HG02840 (cell line): ENCODE results near the gene NUDT8.
"Not testable (repeated sequence)": the region's sequence is repeated elsewhere in the genome, so short reads cannot be mapped to it uniquely, and the experiment has no call there.

Source experiments
- ATAC-seq: cut with Tn5 transposase; IDR thresholded peaks from one replicate; pipeline ENCODE4 v1.9.1; 2021; ENCODE audit warnings: mild to moderate bottlenecking, moderate library complexity, moderate number of reproducible peaks; ENCODE audit not compliant: unreplicated experiment, low FRiP score

Gene NUDT8

DNA sequence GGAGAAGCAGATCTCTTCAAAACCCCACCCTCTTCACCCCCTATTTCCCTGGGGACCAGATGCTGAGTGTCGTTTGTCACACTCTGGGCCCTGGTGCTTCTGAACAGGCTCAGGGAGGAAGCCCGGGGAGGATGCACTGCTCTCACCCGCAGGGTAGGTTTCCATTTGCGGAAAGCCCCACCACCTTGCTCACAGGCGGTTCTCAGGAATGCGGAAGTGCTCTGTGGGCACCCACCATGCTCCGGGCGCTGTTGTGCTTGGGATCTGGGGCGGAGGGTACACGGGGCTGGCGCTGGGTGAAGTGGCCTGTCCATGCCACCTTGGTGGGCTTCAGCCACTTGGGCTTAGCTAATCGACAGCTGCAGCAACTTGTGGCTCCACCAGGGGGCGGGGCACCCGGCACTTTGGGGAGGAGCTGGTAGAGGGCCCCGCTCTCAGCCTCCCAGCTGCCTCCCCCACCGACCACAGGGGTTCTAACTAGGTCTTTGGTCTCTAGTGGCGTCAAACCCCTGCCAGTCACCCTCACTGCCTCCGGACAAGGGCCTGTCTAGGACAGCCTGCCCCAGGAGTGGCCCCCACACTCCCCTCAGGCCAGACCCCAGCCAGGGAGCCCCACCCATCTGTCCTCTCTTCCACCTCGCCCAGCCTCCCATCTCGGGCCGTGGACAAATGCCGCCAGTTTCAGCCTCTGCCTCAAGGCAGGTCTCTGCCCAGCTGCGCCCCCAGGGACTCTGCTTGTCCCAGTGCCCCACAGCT lies 15.6 kb downstream of the NUDT8 start:
- peak; percentile 62 for ATAC-seq

DNA sequence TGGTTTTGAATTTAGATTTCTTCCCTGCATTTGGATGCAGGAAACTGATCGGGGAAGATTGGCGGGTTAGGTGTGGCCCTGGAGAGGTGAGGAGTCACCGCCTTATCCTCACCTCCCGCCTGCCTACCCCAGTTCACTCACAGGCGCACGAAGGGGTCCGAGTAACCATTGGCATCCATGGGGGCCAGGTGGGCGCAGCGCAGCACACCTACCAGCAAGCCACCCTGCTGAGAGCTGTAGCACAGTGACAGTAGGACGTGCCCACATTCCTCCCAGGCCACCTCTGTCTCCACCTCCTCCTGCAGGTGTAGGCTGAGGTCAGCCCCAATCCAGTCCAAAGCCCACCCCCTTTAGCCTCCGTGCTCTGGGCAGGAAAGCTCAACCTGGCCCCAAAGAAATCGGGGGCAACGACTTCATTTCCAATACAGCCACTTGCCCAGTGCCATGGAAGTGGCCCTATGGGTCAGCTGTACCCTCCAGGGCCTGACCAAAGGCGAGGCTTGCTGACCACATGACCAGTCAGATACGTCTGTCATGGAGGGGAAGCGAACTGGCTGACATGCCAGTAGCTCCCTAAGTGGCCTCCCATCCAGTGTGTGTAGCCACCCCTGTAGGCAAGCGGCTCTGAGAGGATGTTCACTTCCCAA lies 16.3 kb downstream of the NUDT8 start:
- ATAC-seq = no peak

DNA sequence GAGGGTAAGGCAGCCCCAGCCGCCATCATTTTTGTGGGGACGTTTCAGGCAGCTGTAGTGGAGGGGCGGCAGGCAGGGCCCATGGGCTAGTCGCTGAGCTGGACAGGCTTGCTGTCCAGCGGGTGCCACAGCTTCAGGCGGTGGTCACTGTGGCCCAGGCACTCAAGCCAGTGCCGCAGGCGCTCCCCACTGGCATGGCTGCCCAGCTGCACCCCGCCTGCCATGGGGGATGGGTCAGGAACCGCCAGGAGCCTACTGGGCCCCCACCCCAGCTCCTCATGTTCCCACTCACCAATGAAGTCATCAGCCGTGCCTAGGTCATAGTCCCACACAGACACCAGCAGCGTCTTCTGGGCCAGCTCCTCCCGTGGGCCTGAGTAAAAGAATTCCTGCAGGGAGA lies 17.0 kb downstream of the NUDT8 start:
- ATAC-seq = no peak

DNA sequence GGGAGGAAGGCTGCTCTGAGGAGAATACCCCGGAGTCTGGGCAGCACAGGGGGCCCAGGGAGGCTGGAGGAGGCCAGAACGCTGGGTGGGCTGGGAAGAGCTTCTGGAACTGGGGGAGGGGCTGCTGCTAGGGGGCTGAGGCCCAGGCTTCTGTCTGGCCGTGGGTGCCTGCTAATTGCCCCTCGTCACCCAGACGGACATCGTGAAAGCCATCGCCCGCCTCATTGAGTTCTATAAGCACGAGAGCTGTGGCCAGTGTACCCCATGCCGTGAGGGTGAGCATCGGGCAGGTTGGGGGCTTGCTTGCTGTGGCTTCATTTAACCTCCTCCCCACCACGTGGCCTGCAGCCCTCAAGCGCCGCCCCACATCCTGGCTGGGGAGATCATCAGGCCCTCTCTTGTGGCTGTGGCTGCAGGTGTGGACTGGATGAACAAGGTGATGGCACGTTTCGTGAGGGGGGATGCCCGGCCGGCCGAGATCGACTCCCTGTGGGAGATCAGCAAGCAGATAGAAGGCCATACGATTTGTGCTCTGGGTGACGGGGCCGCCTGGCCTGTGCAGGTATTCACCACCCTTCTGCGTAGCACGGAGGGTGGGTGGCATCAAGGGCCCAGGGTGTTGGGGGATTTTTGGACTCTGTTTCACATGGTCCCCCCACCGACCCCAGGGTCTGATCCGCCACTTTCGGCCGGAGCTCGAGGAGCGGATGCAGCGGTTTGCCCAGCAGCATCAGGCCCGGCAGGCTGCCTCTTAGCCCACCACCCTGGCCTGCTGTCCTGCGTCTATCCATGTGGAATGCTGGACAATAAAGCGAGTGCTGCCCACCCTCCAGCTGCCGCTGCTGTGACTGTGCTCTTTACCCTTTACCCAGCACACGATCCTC lies 17.8 kb downstream of the NUDT8 start:
- no peak for ATAC-seq

DNA sequence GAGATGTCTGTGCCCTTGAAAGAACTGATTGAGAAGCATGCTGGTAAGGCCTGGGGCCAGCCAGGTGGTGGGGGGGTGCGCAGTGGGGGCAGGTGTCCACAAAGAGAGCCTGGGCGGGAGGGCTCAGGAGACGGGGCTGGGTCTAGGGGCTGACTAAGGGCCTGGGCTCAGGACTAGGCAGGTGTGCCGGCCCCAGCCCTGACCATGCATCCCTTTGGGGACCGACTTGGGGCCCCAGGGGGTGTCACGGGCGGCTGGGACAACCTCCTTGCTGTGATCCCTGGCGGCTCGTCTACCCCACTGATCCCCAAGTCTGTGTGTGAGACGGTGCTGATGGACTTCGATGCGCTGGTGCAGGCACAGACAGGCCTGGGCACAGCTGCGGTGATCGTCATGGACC lies 18.6 kb downstream of the NUDT8 start:
- no peak for ATAC-seq

DNA sequence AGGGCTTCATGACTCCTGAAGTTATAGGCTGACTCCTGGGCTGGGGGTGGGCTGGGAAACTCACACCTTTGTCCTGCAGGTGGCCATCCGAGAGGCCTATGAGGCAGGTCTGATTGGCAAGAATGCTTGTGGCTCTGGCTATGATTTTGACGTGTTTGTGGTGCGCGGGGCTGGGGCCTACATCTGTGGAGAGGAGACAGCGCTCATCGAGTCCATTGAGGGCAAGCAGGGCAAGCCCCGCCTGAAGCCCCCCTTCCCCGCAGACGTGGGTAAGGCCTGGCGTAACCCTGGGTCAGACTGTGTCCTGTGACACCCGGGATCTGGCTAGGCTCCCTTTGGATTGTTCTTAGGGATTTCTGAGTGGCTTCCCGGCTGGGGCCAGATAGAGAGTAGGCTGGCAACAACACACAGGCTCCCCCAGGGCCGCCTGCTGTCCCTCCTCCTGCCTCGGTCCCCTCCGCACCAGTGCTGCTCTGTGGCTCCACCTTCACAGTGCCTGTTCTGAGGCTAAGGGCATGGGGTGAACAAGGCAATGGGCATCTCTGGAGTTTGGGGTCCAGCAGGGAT lies 19.4 kb downstream of the NUDT8 start:
- ATAC-seq = no peak

DNA sequence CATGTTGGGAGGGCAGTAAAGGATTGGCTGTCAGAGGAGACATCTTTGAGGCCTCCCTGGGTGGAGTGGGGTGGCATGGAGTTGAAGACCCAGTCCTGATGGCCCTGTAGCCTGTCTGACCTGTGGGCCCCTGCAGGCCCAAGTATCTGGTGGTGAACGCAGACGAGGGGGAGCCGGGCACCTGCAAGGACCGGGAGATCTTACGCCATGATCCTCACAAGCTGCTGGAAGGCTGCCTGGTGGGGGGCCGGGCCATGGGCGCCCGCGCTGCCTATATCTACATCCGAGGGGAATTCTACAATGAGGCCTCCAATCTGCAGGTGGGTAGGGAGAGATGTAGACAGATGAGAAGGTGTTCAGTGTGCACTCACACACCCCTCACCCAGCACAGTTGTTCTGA lies 20.4 kb downstream of the NUDT8 start:
- ATAC-seq = no peak

DNA sequence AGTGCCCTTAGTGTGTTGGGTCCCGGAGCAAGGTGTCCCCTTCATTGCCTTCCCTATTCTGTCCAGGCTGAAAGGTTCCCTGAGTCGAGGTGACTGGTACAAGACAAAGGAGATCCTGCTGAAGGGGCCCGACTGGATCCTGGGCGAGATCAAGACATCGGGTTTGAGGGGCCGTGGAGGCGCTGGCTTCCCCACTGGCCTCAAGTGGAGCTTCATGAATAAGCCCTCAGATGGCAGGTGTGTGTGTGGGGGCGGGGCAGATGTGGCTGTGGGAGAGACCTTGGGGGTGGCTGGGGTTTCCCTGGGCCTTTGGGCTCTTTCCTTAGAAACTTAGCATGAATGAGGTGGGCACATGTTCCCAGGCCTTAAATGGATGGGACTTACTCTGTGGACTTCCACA lies 21.3 kb downstream of the NUDT8 start:
- no peak for ATAC-seq

DNA sequence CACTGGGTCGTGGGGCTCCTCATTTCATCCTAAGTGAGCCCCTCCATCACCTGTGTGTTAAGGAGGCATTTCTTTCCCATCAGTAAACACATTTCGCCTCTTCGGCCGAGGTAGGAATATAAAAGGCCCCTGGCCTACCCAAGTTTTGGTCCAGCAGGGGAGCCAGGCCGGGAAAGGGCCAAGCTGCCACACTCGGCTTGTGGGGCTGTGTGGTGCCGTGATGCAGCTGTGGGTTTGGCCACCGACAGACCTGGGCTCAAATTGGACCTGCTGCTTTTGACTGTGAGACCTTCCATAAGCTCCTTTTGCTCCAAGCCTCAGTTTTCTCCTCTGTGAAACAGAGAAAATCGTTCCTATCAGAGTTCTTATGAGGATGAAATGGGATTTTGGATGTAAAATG lies 22.2 kb downstream of the NUDT8 start:
- ATAC-seq = no peak

DNA sequence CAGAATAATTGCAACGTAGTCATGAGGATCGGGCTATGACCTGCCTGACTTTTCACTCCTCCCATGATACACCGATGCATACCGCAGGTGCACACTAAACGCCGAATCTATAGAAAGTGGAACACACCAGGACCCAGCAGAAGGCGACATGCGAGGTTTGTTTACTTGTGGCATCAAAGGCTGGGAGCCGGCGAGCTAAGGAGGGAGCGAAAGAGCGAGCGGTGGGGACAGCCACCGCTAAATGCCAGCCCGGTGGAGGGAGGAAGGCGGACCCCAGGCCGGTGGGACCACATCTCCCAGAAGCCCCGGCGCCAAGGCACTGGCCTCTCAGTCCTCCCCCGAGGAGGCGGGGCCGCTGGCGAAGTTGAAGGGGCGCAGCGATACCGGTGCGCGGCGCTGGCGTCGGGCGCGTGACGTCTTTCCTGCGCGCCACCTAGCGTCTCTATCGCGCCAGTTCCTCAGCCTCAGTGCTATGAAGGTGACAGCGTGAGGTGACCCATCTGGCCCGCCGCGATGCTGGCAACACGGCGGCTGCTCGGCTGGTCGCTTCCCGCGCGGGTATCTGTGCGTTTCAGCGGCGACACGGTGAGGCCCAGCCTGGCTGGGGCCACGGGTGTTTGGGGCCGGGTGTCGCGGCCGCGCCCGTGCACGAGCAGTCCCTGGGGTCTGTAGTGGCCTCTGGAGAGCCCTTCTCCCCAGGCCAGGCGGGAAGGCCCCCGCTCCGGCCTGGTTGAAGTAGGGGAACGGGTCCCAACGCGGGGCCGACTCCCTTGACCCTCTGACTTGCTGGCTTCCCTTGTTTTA lies 23.0 kb downstream of the NUDT8 start, which contains the start of gene NDUFV1:
NDUFV1 (plus strand) TSS at position 445 of the 804 bp plus-strand sequence; CDS start at position 514, 69 bp downstream.
- peak; percentile 86 for ATAC-seq

DNA sequence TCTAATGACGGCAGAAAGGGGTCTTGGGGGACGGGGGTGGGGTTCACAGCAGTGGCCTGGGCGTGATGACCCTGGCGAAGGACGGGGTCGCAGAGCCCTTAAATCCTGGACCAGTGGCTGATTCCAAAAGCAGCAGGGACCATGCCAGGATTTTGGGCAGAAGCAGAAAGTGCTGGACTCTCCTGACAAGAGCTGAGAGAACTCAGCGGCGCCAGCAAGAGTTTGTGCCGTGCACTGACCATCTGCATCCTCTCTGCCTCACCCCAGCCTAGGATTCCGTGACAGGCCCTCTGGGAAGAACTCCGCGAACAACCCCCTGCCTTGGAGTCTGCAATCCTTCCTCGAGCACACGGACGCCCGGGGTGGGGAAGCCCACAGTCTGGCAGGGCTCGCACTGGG lies 23.6 kb downstream of the NUDT8 start:
- ATAC-seq = no peak

DNA sequence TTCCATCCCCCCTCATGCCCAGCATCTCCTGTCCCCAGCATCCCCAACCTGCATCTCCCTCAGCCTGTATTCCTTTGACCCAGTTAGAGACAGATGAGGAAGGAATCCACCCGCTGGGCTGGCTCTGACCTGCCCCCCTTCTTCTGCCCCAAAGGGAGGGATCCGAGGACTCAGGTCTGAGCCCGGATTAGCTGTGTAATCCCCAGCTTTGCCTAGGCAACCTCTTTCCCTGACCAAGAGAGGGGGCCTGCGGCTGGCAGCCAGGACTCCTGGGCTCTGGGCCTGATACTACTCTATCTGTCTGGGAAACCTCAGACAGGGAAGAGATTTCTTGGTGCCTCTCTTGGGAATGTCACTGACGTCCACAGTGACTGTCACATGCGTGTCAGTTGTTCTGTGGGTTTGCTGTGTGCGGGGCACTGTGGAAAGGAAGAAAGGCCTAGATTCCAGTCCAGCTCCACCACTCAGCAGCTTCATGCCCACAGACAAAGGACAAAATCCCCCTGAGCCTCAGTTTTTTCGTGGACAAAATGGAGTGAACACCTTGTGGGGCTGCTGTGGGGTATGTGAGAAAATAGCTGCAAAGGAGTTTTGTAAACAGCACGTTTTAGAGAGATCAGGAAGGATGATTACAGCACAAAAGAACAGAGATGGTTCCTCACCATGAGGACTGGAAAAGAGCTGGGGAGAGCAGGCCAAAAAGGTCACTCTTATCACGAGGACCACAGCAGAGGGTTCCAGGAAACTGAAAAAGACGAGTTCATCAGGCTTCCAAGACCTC lies 24.3 kb downstream of the NUDT8 start:
- no peak for ATAC-seq

DNA sequence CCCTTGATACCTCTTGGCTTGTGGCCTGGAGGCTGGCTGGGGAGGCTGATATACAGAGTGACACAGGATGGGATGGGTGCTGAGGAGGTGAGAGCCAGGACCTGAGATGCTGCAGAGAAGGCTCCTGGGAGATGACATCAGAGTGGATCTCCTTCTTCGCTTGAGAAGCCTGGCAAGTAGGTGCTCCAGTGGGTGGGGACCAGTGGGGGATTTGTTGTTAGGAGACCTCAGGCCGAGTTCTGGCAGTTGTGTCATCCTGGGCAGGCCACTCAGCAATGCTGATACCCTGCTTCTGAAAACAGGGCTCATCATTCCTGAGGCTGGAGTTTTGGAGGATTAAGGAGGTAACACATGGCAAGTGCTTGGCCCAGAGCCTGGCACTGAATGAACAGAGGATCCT lies 24.9 kb downstream of the NUDT8 start:
- no peak for ATAC-seq

DNA sequence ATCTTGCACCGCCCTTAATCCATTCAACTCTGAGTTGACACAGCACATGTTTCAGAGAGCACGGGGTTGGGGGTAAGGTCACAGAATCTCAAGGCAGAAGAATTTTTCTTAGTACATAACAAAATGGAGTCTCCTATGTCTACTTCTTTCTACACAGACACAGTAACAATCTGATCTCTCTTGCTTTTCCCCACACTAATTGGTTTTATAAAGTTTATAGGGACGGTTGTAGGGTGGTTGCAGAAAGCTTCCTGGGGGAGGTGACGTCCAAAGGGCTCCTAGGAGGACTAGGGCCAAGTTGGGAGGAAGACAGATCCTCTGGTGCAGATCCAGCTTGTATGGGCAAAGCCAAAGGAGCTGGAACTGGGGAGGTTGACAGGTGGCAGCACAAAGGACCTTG lies 25.6 kb downstream of the NUDT8 start:
- ATAC-seq = not testable (repeated sequence)

DNA sequence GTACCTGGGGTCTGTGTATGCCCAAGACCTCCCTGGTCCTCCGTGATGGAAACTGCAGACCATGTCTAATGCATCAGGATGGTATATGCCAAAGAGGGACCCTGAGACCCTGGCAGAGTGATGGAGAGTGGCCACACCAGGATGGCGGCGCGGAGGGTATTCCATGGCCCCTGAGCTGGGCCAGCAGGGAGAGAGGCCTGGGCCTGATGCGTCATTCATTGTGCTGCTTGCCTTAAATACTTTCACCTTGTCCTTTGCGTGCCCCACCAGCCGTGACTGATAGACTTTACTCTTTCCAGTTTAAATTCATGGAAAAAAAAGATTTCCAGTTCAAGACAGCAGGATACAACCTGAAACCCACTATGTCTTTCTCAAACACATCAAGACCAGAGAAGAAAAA lies 28.6 kb downstream of the NUDT8 start:
- ATAC-seq = no peak

DNA sequence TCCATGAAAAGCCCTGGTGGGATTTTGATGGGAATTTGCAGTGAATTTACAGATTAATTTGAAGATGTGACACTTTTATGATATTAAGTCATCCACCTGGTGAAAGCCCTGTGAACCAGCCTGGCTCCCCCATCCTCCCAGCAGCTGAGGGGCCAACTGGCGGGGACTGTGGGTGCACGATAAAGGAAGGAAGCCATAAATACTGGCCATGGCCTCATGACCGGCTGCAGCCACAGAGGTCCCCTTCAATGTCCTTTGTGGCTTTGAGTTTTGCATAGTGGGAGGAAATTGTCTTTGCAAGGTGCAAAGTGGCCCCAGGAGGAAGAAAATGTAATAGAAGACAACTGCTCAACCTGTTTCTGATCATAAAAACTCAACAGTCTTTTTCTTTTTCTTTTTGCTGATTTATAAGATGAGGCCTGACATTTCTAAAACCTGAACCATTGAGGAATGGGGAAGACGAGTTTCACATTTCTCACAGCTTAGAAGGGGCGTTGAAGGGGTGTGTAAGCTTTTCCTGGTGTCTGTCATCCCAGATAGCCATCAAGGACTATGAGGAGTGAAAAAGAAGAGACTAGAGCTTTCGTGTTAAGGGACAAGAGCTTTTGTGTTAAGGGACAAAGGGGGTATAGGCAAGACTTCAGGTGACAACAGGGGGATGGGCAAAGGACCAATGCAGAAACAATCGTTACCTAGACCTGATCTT lies 29.3 kb downstream of the NUDT8 start:
- ATAC-seq = no peak

DNA sequence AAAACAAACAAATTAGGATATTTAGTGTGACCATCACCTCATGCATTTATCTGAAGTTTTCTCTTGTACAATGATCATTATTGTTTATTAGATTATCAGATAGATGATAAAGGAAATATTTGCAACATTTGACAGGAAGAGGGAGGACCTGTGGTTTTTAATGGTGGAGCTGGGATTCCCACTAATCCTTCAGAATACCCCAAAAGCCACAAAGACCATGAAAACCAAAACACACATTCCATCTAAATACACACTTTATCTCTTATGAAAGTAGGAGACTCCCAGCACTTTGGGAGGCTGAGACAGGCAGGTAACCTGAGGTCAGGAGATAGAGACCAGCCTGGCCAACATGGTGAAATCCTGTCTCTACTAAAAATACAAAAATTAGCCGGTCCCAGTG lies 30.6 kb downstream of the NUDT8 start:
- ATAC-seq = no peak

DNA sequence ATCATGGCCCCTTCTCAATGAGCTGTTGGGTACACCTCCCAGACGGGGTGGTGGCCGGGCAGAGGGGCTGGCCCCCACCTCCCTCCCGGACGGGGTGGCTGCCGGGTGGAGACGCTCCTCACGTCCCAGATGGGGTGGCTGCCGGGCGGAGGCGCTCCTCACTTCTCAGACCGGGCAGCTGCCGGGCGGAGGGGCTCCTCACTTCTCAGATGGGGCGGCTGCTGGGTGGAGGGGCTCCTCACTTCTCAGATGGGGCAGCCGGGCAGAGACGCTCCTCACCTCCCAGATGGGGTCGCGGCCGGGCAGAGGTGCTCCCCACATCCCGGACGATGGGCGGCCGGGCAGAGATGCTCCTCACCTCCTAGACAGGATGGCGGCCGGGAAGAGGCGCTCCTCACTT lies 31.8 kb downstream of the NUDT8 start:
- not testable (repeated sequence) for ATAC-seq

DNA sequence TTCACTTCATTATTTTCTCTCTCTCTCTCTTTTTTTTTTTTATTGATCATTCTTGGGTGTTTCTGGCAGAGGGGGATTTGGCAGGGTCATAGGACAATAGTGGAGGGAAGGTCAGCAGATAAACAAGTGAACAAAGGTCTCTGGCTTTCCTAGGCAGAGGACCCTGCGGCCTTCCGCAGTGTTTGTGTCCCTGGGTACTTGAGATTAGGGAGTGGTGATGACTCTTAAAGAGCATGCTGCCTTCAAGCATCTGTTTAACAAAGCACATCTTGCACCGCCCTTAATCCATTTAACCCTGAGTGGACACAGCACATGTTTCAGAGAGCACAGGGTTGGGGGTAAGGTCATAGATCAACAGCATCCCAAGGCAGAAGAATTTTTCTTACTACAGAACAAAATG lies 32.3 kb downstream of the NUDT8 start:
- not testable (repeated sequence) for ATAC-seq
